ENCODE measurements around the gene MBLAC2. TPM values are rescaled to one million over a fixed set of nuclear protein-coding genes. Genes with fewer than 3 reads are reported as not detected.

The MBLAC2 gene
- total RNA-seq, 1 donor from 2014 or later = 1.3 TPM

DNA sequence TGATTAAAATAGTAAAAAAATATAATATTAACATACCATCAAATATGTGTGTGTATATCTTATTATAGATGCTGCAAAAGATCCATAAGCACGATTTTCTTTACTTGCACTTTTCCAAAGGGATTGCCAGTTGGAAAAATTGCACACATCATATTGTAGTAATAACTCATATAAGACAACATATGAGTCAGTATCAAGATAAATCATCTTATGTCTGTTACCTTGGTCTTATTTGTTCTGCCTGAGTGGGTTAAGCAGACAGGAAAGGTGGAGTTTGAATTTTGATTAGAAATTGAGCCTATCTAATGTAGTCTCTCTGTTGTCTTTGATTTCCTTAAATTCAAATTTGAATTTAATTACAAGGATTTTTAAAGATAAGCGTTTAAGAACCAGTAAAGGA lies 30.2 kb upstream of the MBLAC2 start:
- TF ChIP-seq, protein P1, sequence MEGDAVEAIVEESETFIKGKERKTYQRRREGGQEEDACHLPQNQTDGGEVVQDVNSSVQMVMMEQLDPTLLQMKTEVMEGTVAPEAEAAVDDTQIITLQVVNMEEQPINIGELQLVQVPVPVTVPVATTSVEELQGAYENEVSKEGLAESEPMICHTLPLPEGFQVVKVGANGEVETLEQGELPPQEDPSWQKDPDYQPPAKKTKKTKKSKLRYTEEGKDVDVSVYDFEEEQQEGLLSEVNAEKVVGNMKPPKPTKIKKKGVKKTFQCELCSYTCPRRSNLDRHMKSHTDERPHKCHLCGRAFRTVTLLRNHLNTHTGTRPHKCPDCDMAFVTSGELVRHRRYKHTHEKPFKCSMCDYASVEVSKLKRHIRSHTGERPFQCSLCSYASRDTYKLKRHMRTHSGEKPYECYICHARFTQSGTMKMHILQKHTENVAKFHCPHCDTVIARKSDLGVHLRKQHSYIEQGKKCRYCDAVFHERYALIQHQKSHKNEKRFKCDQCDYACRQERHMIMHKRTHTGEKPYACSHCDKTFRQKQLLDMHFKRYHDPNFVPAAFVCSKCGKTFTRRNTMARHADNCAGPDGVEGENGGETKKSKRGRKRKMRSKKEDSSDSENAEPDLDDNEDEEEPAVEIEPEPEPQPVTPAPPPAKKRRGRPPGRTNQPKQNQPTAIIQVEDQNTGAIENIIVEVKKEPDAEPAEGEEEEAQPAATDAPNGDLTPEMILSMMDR (conservative IDR thresholded peaks at IDR 0.05; ENCODE audit: low read depth, low read length) = no peak
- DNase-seq (ENCODE audit: low read depth) = no peak
- H3K4me3 ChIP-seq (ENCODE audit: low read depth, low read length) = no peak overlapping the region

DNA sequence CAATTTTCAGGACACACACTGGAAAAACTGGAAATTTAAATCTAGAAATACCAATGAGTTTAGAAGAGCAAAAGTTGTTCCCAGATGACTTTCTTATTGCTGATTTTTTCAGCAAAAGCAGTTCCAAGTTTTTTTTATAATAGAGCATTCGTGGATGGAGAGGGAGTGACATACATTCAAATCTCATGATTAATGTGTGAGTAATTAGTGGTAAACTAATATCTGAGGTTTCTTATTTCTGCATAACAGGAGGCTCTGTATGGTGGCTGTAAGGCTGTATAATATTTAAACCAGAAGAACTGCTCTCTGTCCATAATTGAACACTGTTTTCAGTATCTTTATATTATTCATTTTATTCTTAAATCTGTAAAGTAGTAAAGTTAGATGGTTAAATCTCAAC lies 29.0 kb upstream of the MBLAC2 start:
- DNase-seq (ENCODE audit: low read depth) = no peak
- TF ChIP-seq, protein P1 (conservative IDR thresholded peaks at IDR 0.05; ENCODE audit: low read depth, low read length) = no peak
- no peak overlapping the region for H3K4me3 ChIP-seq (ENCODE audit: low read depth, low read length)

DNA sequence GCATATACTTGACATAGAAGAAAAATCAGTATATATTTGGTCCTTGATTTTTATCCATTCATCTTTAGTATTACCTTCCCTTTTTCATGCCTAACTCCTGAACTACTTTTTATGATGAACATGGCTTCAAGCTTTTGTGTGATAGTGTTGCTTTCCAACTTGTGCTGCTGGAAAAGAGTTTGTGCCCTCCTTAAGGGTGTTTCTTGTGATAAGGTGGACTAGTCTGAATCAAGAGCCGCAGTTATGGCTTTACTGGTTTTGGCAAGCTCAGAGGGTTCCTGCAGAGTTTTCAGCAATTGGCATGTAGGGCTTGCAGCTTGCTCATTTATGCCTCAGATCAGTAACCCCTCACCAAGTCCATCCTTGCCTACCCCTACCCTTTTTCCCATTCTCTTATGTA lies 20.6 kb upstream of the MBLAC2 start:
- TF ChIP-seq, protein P1 (conservative IDR thresholded peaks at IDR 0.05; ENCODE audit: low read depth, low read length) = no peak
- H3K4me3 ChIP-seq (ENCODE audit: low read depth, low read length) = no peak overlapping the region
- no peak for DNase-seq (ENCODE audit: low read depth)

GRCh38 chr5:90494043-90494442 lies 19.5 kb upstream of the MBLAC2 start:
- H3K4me3 ChIP-seq (ENCODE audit: low read depth, low read length) = no peak overlapping the region
- TF ChIP-seq, protein P1 (conservative IDR thresholded peaks at IDR 0.05; ENCODE audit: low read depth, low read length) = no peak
- DNase-seq (ENCODE audit: low read depth) = no peak

DNA sequence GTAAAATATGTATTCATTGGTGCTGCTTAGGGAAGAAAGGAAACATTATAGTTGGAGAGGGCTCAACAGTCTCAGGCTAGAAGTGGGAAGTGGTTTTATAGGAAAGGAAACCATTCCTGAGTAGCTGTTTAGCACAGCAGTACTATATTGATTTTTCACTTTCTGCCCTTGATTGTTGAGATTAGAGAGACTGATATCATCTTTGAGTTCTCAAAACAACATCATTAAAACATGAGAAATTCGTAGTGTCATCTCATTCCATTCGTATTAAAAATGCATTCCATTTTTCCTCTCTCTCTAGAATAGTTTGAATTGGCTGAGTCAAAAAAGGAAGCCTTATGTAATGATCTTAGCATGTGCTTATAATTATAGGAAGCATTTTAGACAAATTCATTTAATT lies 14.2 kb upstream of the MBLAC2 start:
- TF ChIP-seq, protein P1 (conservative IDR thresholded peaks at IDR 0.05; ENCODE audit: low read depth, low read length) = no peak
- no peak overlapping the region for H3K4me3 ChIP-seq (ENCODE audit: low read depth, low read length)
- no peak for DNase-seq (ENCODE audit: low read depth)

DNA sequence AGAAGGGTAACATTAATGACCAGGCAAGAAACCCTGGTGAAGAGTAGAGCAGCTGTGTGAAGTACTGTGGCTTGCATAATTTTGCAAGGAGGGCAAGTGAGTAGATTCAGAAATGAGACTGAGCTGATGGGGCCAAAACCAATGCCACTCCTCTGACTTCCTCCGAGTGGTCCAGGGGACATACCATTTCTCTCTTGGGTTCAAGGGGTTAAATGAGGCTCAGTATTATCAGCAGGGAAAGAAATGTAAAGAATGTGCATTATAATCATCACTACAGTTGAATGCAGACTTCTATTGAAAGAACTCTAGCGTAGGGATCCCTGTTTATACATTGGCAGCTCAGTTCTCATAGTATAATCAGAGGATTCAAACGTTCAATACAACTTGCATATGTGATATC lies 10.0 kb upstream of the MBLAC2 start:
- DNase-seq (ENCODE audit: low read depth) = no peak
- TF ChIP-seq, protein P1 (conservative IDR thresholded peaks at IDR 0.05; ENCODE audit: low read depth, low read length) = no peak
- H3K4me3 ChIP-seq (ENCODE audit: low read depth, low read length) = no peak overlapping the region

DNA sequence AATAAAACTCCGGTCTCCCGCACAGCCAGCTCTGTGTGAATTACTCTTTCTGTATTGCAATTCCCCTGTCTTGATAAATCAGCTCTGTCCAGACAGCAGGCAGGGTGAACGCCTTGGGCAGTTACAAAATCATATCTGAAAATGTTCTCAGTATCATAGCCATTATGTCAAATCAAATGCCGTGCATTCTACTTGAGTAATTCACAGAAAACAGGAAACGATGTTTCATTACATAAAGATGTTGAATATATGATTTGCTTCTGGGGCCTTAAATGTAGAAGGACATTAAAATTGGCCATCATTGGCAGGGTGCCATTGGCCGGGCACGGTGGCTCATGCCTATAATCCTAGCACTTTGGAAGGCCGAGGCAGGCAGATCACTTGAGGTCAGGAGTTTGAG lies 8.6 kb upstream of the MBLAC2 start:
- H3K4me3 ChIP-seq (ENCODE audit: low read depth, low read length) = no peak overlapping the region
- DNase-seq (ENCODE audit: low read depth) = no peak
- TF ChIP-seq, protein P1 (conservative IDR thresholded peaks at IDR 0.05; ENCODE audit: low read depth, low read length) = no peak

Measured in epithelial cell of proximal tubule (primary cell).